Neutrophil (primary cell): ENCODE measurements around the gene UNC13C.

Experiments used
- H3K27ac ChIP-seq: fragments of 200-600 bp; sonication (generic); 2 replicates; pipeline ENCODE4 v1.5.1; 2016; ENCODE audit warnings: mild to moderate bottlenecking, moderate library complexity
- H3K27me3 ChIP-seq: fragments of 200-600 bp; sonication (generic); 2 replicates; pipeline ENCODE4 v1.6.0; 2016; ENCODE audit warnings: mild to moderate bottlenecking
- H3K36me3 ChIP-seq: fragments of 200-600 bp; sonication (generic); 2 replicates; pipeline ENCODE4 v1.5.1; 2017
- H3K4me1 ChIP-seq, 2 experiments: fragments of 200-600 bp in 1 of 2; sonication (generic) in 1 of 2; 1 replicate in 1 of 2; 2 replicates in 1 of 2; pipeline versions ENCODE4 v1.5.1 to v1.6.1; 2013 to 2016; ENCODE audit warnings: low read depth in 1 of 2, low read length in 1 of 2, mild to moderate bottlenecking in 1 of 2, moderate library complexity in 1 of 2; ENCODE audit not compliant: control insufficient read depth in 1 of 2, insufficient read depth in 1 of 2
- H3K4me3 ChIP-seq, 2 experiments: fragments of 200-600 bp in 1 of 2; sonication (generic) in 1 of 2; 1 replicate in 1 of 2; 2 replicates in 1 of 2; pipeline ENCODE4 v1.5.1; 2013 to 2016; ENCODE audit warnings: low read depth in 1 of 2, low read length in 1 of 2, mild to moderate bottlenecking in 1 of 2, moderate library complexity in 1 of 2
- H3K9me3 ChIP-seq: fragments of 200-600 bp; sonication (generic); 2 replicates; pipeline ENCODE4 v1.5.1; 2016
- CTCF ChIP-seq: fragments of 200-600 bp; sonication (generic); IDR thresholded peaks from 2 replicates; pipeline ENCODE4 v1.5.1; 2016; ENCODE audit warnings: antibody characterized with exemption

Gene UNC13C

GRCh38 chr15:53987480-53987879, 9.2 kb downstream of the UNC13C start:
- Histone ChIP-seq H3K36me3 (no peaks in the 10 kb centered on the region), H3K4me3 (no peak overlapping the region), H3K9me3 (no peaks in the 10 kb centered on the region), H3K27ac (no peak overlapping the region), H3K4me1 (no peaks in the 10 kb centered on the region), H3K27me3 (peaks cover 5% of the 10 kb centered on the region)
- TF ChIP-seq CTCF, result no peak

GRCh38 chr15:54007256-54007655, 29.0 kb downstream of the UNC13C start:
- H3K36me3 ChIP-seq, result no peaks in the 10 kb centered on the region
- no peaks in the 10 kb centered on the region for H3K27me3 ChIP-seq
- H3K27ac ChIP-seq, result no peak overlapping the region
- H3K4me3 ChIP-seq, result no peak overlapping the region
- H3K4me1 ChIP-seq, result no peaks in the 10 kb centered on the region
- no peak for TF ChIP-seq CTCF
- no peaks in the 10 kb centered on the region for H3K9me3 ChIP-seq

- Histone ChIP-seq H3K4me1 (no peaks in the 10 kb centered on the region), H3K27ac (no peak overlapping the region)
- no peak for TF ChIP-seq CTCF
These were observed 33.4 kb downstream of the UNC13C start for GRCh38 chr15:54011656-54012055.

GRCh38 chr15:54014067-54014655, 35.9 kb downstream of the UNC13C start:
- Histone ChIP-seq H3K27me3 (no peaks in the 10 kb centered on the region), H3K9me3 (no peaks in the 10 kb centered on the region), H3K4me1 (no peaks in the 10 kb centered on the region), H3K36me3 (no peaks in the 10 kb centered on the region), H3K4me3 (no peak overlapping the region), H3K27ac (no peak overlapping the region)
- no peak for TF ChIP-seq CTCF

More at GRCh38 chr15:54011656-54012055, 33.4 kb downstream of the UNC13C start:
- Histone ChIP-seq H3K4me3 (no peak overlapping the region), H3K9me3 (no peaks in the 10 kb centered on the region), H3K36me3 (no peaks in the 10 kb centered on the region), H3K27me3 (no peaks in the 10 kb centered on the region)

GRCh38 chr15:54017251-54017650, 39.0 kb downstream of the UNC13C start:
- Histone ChIP-seq H3K4me1 (no peaks in the 10 kb centered on the region), H3K36me3 (no peaks in the 10 kb centered on the region), H3K27me3 (no peaks in the 10 kb centered on the region), H3K9me3 (no peaks in the 10 kb centered on the region), H3K4me3 (no peak overlapping the region), H3K27ac (no peak overlapping the region)
- no peak for TF ChIP-seq CTCF

- H3K4me1 ChIP-seq, result no peaks in the 10 kb centered on the region
- no peak overlapping the region for H3K4me3 ChIP-seq
- no peaks in the 10 kb centered on the region for H3K36me3 ChIP-seq
- no peak for TF ChIP-seq CTCF
- H3K27me3 ChIP-seq, result no peaks in the 10 kb centered on the region
- H3K27ac ChIP-seq, result no peak overlapping the region
- no peaks in the 10 kb centered on the region for H3K9me3 ChIP-seq
These were observed 39.7 kb downstream of the UNC13C start for GRCh38 chr15:54017959-54018358.
